ENCODE measurements around the gene SPATA13.

SPATA13 gene

DNA sequence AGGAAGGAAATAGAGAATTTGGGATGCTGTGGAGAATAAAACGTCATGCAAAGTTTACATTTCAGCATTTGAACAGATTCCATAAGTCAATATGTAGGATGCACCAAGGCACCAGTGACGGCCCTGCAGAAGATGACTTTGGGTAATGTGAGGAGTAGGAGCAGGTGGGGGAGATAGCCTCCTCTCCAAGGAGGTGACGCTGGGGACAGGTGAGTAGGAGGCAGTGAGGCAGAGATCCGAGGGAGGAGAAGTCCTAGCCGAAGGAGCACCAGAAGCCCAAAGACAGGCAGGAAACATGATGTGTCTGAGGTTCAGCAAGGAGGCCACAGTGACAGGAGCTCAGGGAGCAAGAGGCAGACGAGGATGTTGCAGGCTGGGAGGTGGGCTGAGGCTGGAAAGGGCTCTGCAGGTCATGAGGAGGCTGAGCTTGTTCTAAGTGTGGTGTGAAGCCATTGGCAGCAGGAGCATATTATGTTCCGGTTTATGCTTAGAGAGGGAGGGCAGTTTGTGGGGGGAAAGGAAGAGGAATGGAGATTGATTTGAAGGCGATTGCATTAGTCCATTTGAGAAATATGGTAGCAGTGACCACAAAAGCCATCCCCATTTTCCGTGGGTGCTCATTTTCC, 93.1 kb downstream of the SPATA13 start:
- DNase-seq (ENCODE audit: low spot score): no peak

DNA sequence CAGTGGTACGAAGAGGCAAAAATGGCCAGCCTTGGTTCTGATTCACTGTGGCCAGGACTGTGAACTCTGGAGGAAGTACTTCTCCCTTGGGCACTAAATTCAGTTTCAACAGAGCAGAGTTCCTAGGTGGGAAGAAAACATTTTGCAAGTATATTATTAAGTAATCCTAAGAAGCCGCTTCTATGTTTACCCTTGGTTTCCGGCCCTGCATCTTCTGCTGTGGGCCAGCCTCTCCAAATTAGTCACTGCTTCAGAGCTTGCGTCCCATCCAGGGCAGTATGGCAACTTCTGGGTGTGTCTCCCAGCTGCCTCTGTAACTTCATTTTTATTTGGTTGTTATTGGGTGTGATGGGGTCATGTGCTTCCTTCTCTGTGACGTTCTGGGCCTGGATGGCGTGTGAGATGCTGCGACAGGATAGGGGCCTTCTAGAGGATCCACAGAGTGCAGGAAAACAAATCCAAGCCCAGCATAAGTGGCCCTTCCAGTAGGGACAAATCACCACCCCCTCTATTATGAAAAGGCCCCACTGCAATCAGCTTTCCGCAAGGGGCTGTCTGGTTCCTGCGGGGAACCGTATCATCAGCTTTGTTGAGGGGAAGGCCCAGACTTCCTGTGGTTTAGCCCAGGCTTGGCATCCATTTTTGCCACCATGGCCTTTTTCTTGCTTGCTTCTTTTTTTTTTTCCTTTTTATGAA, 93.8 kb downstream of the SPATA13 start:
- no peak for DNase-seq (ENCODE audit: low spot score)

DNA sequence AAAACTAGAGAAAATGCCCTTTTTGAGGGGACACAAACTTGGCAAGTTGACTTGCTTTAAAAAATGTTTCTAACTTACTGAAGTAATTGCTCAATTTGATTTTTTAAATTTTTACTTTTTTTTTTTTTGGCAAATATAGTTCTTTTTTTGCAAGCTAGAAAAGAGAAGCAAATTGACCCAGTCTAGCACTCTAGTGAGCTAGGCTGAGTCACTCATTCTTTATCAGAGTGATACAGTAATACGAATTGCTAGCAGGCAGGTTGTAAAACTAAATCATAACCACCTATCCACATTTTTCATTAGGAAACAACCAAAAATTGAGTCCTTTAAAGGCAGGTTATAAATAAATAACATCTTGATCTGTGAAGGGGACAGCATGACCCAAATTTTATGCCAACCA, 97.0 kb downstream of the SPATA13 start:
- no peak for DNase-seq (ENCODE audit: low spot score)

DNA sequence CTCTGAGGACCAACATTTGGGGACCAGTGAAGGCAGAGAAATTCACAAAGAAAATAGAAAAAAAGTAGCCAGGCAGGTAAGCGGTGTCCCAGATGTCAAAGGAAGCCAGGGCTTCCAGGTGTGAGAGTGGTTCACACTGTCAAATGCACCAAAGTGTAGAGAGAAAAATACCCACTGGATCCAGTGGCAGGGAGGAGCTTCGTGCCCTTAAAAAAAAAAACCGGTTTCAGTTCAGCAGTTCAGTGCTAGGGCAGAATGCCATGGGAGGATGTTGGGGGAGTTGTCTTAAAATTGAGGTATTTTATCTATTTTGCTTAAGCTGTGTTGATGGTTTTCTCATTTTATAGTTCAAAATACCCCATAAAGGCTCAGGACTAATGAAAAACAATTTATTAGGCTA, 101.0 kb downstream of the SPATA13 start:
- DNase-seq (ENCODE audit: low spot score): no peak

DNA sequence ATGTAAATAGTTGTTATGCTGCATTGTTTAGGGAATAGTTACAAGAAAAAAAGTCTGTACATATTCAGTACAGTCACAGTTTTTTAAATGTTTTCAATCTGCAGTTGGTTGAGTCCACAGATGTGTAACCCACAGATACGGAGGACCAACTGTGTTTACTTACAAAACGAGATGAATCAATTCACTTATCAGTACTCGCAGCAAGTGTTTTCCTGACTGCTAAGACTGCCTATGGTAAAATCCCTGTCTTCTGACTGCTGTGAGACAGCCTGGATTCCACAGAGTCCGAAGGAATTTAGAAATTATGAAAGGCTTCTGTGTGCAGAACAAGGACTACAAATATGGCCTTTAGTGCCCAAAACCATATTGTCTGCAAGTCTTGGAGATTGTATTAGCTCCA, 103.1 kb downstream of the SPATA13 start:
- DNase-seq (ENCODE audit: low spot score): no peak

DNA sequence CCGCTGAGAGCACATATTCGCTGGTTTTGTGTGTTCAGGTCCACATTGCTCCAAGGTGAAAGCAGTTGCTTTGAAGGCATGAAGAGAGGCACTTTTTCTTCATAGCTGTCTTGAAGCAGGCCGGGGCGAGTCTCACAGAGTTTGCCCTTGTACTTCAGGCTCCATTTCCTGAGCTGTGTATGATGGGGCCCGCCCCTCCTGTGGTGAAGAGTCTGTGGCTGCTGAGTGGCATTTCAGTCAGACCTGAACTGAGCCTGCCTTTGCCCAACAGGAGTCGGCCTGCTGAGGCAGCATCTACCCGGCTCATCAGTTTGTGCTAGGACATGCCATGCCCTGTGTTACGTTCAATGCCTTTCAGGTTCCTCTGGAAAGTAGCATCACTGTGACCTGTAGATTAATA, 104.5 kb downstream of the SPATA13 start:
- no peak for DNase-seq (ENCODE audit: low spot score)

DNA sequence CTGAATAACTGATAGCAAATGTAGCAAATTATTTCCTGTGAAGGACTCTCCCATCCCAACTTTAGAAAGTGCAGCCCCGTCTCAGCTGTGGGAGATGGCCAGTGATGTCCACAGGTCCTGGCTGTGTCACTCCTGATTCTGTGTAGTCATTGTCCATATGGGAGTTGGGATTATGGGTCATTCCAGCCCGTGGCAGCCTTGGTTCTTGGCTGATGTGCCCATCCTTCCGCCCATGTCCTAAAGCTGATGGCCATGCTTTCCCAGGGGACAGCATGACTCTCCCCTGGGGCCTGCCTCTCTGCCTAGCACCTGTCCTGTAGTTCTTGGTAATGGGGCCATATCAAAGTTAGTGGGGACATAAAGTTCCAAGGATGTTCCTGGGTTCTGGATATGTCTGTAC, 104.9 kb downstream of the SPATA13 start:
- no peak for DNase-seq (ENCODE audit: low spot score)

DNA sequence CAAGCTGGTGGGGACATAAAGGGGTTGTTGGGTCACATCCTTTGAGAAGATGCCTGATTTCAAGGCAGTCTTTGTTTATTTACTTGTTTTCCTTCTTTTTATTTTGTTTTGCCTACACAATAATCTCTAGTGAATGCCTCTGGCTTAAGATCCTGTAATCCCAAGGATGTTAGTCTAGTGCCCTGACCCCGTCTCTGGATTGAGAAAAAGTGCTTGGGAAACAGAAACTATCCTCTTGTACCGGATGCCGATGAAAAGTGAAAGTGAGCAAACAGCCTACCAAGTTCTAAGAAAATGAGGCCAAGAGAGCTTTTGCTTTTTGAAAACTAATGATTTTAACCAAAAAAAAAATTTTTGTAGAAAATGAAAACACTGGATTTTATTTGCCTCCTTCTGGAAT, 106.8 kb downstream of the SPATA13 start:
- no peak for DNase-seq (ENCODE audit: low spot score)

DNA sequence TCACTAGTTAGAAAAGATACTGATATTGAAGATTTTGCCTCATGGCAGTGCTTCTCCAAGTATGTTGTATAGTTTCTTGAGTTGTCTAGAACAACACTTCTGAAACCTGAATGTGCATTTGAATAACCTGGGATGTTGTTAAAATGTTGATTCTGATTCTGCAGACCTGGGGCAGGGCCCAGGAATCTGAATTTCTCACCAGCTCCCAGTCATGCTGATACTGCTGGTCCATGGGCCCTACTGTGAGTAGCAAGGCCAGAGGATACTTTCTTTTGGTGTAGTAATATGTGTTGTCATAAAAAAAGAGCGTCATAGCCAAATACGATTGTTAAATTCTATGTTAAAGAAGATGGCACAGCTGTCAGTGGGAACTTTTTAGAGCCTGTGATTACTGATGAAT, 107.3 kb downstream of the SPATA13 start:
- no peak for DNase-seq (ENCODE audit: low spot score)

DNA sequence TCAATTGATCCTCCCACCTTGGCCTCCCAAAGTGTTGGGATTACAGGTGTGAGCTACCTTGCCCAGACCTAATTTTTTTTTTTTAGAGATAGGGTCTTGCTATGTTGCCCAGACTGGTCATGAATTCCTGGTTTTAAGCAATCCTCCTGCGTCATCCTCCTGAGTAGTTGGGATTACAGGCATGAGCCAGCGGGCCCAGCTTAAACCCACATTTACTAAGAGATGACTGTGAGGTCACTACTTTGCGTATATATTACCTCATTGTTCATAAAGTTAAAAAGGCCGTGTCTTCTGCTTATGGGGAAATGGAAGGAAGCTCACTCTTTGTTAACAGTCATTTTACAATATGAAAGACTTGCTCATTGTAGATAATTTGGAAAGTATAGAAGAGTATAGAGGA, 109.3 kb downstream of the SPATA13 start:
- DNase-seq (ENCODE audit: low spot score): no peak

DNA sequence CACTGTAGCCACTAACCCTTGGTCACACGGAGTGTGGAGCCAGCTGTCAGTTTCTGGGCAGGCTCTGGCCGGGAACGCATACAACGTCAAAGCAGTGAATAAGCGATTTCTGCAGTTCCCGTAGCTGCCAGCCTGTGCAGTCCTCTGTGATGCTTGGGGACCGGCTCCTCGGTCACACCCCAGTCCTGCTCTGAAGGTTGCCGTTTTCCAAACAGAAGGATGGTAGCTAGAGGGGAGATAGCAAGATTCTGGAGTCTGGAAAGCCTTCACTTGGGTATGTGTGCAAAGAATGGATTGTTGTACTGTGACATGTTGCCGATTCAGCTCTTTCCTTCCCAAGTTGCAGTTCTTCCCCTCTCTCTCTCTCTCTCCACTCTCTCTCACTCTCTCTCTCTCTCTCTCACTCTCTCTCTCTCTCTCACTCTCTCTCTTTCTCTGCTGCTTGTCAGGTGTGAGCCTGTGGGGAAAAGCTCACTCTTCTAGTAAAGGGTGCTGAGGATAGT, 110.2 kb downstream of the SPATA13 start:
- no peak for DNase-seq (ENCODE audit: low spot score)

DNA sequence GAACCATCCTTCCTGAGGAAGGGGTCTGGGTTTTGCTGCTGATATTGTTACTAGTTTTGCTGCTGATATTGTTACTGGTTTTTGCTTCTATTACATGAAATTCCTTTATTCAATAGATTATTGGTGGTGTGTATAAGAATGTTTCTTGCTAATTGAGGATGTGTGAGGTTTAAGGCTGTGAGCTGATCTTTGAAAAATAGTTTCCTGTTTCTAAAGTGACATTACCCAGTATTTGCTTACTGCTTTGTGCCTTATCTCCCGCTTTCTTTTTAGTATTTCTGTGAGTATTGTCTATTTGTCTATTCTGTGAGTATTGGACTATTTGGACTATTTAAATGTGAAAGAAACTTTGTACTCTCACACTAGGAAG, 110.7 kb downstream of the SPATA13 start:
- DNase-seq (ENCODE audit: low spot score): no peak

DNA sequence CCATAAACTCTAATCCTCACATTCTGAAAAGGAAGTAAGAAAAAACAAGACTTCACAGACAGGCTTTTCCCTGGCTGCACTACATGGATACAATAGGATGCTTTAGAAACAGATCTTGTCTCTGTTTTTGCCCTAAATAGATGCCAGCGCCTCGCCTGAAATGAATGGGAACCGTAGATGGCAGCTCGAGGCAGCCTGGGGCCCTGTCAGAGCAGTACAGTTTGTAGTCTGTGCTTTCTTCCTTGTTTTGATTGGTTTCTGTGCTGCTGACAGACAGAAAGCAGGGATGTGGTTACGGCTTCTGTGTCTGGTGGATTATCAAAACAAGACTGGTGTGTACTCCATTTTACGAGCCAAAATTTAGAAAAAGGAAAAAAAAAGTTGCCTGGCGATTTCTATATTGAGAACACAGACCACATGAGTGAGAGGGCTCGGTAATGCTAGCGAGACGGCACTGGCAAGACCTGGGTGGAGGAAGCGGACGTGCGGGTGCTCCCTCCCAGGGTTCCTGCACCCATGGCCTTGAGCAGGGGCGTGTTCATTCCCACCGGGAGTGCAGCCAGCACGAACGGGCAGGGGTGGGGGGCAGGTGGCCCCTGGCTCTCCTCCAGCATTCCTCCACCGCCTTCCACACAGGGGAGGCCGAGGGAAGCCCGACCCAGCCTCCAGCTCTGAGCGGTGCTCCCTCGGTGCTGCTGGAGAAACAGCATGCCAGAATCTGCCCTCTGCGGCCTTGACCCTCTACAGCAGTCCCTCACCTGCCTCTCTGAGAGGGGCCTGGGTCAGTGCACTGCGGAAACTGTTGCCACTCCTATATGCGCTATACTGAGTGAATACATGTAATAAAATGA, 111.3 kb downstream of the SPATA13 start:
- peak; percentile 9 for DNase-seq (ENCODE audit: low spot score)

DNA sequence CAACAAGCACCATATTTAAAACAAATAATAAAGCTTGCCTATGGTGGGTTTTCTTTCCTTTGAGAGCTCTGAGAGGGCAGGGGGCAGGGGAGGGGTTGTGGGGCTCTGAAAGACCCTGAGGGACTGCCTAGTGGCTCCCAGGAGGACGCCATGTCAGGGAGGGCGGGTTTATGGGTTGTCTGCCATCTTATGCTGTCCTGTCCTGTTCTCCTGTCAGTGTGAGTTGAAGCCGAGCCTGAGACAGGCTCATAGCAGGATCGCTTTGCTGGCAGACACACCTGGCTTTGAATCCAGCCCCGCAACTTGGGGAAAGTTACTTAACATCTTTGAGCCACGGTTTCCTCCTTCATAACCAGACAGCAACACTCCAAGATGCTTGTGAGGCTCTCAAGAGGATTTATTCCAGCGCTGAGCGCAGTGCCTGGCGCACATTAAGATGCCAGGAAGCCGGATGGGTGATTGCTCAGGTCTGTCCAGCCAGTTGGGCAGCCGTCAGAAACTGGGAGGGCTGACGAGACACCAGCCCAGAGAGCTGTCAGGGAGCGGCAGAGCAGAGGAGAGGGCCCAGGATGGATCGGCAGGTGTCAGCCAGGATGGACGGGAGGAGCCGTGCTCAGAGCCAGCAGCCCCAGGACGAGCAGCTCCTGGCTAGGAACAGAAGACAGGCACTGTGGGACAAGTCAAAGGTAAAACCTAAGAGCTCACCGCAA, 112.1 kb downstream of the SPATA13 start:
- DNase-seq (ENCODE audit: low spot score): no peak

DNA sequence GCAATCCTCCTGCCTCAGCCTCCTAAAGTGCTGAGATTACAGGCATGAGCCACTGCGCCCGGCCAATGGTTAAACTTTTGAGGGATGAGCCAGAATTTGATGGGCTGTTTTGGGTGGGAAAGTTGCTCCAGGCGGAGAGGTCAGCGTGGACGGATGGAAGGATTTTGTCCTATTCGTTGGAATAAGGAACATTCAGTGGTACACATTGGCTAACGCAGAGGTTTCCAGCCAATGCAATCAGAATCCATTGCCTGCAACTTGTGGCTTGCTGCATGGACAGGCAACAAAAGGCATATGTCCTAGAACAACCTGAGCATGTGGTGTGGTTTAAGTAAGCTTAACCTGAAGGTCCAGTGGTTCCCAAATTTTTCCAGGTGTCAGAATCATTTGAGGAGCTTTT, 113.4 kb downstream of the SPATA13 start:
- no peak for DNase-seq (ENCODE audit: low spot score)

DNA sequence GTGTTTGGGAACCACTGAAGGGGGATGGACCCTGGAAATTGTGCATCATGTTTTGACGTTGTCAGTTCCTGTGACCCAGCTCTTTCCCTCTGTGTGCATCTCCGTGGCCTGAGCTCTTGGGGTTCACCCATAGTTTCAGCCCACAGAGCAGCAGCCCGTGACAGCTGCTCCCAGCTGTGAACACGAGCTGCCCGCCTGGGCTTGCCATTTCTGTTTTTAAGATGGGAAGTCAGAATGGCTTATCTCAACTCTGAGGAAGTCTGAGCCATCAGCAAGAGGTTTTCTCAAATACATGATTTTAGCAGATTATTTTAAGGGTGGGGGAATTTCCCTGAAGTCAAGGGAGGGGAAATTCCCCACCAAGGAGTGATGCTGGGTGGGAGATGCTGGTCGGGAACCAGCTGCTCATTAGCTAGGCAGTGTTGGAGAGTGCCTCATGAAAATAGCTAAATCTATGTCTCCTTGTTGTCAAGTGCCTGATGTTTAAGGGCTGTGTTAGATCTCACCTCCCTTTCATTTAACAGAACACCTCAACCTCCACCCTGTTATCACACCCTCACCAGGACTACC, 114.0 kb downstream of the SPATA13 start:
- DNase-seq (ENCODE audit: low spot score): no peak

DNA sequence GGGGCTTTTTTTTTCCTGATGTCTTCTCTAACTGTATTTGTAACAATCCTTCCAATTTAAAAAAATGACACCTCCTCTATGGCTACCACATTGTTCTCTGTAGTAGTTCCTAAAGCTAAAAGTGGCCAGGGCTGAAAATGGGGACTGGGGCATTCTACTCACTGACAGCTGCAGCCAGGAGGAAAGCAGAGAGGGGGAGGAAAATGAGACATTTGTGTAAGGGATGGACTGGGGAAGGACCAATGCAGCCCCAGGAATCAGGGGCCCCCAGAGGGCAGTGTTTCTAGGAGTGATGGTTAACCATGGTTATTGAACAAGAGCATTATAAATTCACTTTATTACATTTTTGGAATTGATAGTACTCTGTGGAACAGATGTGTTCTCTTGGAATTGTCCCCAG, 114.5 kb downstream of the SPATA13 start:
- DNase-seq (ENCODE audit: low spot score): no peak

DNA sequence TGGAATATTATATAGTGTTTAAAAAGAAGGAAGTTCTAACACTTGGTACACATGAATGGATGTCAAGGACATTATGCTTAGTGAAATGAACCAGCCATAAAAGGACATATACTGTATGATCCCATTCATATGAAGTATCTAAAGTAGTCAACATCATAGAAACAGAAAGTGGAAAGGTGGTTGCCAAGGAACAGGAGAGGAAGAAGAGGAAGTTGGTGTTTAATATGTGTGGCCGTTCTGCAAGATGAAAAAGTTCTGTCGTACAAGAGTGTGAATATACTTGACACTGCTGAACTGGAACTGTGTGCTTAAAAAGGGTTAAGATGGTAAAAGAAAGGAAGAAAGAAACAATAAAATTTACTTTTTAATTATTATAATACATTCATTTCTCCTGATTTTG, 115.8 kb downstream of the SPATA13 start:
- DNase-seq (ENCODE audit: low spot score): no peak

DNA sequence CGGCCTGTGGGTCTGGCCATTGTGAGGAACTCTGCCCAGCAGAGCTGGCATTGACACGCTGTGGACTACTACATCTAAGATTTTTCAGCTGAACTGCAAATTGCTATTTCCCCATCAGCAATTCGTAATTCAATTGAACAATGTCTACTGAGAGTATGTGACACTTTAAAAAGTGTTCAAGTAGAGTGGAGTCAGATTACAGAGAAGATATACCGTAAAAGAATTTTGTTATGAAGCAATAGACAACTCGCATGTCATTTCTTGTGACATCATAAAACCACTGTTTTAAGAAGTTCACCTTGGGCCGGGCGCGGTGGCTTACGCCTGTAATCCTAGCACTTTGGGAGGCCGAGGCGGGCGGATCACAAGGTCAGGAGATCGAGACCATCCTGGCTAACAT, 116.3 kb downstream of the SPATA13 start:
- no peak for DNase-seq (ENCODE audit: low spot score)

DNA sequence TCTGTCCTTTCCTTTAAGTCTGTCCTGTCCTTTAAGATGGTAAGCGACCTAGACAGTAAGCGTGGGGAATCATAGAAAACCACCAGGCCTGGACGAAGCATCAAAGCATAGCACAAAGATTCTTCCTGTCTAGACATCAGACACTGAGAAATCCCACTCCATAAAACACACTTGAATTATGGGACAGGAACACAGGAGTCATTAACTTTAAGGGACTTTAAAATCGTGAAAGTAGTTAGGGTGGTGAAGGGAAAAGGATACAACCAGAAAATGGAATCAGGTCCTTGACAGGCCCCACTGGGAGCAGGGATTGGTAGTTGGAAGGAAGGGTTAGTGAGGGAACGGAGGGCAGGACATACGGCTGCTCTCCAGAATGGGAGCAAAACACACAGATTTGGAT, 117.2 kb downstream of the SPATA13 start:
- DNase-seq (ENCODE audit: low spot score): no peak

DNA sequence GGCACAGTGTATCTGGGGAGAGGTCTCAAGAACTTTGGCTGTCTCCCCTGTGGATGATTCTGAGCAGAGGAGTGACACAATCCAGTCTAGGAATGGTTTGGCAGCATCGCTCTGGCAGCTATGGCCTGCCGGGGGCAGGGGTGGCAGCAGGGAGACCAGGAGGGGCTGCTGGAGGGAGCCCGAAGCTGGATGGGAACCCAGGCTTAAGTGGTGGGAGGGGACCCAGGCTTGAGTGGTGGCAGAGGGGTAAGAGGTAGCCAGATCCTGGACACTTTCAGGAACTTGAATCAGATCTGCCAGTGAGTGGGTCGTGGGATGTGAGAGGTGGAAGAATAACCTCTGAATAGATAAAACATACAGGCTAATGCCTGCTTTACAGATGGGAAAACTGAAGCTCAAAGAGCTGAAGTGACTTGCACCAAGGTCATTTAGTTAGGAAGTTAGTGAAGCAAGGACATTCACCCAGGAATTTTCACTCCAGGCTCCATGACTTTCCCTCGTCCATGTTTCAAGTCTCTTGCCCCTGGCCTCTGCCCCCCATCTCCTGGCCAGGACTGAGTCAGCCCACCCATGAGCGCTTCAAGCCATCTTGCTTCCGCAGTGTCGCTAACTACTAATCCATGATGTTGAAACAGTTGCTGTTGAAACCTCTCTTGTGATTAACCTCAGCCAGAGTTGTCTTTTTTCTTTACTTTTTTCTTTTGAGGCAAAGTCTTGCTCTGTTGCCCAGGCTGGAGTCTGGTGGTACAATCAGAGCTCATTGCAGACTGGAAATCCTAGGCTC, 119.0 kb downstream of the SPATA13 start:
- no peak for DNase-seq (ENCODE audit: low spot score)
